GM19452 (cell line): ENCODE measurements around the gene CMSS1.

Source experiments
- ATAC-seq: cut with Tn5 transposase; IDR thresholded peaks from one replicate; pipeline ENCODE4 v1.9.1; 2021; ENCODE audit not compliant: unreplicated experiment

Gene CMSS1

DNA sequence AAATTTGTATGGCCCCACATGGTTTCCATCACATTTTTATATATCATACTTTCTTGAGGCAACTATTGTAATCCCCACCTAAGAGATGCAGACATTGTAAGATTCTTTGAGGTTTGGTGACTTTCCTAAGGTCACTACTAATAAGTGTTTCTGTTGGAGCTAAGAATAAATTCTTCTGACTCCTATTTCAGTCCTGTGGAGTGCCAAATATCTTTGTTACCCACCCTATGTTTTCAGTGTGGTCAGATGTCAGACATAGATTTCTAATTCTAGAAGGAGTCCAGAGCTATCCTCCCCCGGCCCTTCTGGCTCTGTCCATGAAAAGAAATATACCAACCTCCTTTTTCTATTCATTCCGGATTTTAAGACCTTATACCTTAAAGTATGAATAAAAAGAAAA lies 342.9 kb downstream of the CMSS1 start:
- ATAC-seq, result no peak

DNA sequence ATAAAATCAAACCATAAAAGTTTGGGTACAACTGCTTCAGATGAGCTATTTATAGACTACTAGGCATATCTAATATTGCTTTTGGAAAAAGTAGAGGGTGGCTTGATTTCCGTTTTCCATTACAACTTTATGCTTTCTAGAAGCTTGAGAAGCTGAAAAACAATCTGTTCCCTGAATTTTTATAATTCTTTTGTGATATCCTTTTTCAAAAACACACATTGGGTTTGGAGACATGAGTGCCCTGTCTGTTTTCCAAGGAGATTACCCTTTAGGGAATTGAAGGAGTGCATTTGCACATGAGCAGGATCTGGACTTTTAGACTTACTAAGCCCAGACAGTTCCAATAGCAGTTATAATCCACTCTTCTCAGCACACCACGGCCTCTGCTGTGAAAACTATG lies 346.1 kb downstream of the CMSS1 start:
- no peak for ATAC-seq

GRCh38 chr3:100164743-100165142 lies 347.1 kb downstream of the CMSS1 start:
- ATAC-seq, result no peak

- ATAC-seq, result no peak
Measured at GRCh38 chr3:100165926-100166550, 348.4 kb downstream of the CMSS1 start.

- ATAC-seq, result no peak
Measured at GRCh38 chr3:100169201-100169920, 351.7 kb downstream of the CMSS1 start.

- no peak for ATAC-seq
Measured at GRCh38 chr3:100170486-100170885, 352.8 kb downstream of the CMSS1 start.

- no peak for ATAC-seq
Measured at GRCh38 chr3:100171211-100171914, 353.7 kb downstream of the CMSS1 start.

- no peak for ATAC-seq
Measured at GRCh38 chr3:100173961-100174360, 356.3 kb downstream of the CMSS1 start.

GRCh38 chr3:100175637-100176280 lies 358.1 kb downstream of the CMSS1 start:
- ATAC-seq, result no peak

DNA sequence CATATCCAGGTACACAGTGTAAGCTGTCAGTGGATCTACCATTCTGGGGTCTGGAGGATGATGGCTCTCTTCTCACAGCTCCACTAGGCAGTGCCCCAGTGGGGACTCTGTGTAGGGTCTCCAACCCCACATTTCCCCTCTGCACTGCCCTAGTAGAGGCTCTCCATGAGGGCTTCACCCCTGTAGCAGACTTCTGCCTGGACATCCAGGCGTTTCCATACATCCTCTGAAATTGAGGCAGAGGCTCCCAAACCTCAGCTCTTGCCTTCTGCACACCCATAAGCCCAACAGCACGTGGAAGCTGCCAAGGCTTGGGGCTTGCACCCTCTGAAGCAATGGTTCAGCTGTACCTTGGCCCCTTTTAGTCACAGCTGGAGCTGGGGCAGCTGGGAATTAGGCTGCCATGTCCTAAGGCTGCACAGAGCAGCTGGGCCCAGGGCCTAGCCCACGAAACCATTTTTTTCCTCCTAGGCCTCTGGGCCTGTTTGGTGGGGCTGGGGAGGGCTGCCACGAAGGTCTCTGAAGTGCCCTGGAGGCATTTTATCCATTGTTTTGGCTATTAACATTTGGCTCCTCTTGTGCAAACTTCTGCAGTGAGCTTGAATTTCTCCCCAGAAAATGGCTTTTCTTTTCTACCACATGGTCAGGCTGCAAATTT lies 362.2 kb downstream of the CMSS1 start:
- no peak for ATAC-seq

- ATAC-seq, result no peak
Measured at GRCh38 chr3:100183608-100184125, 366.0 kb downstream of the CMSS1 start.

DNA sequence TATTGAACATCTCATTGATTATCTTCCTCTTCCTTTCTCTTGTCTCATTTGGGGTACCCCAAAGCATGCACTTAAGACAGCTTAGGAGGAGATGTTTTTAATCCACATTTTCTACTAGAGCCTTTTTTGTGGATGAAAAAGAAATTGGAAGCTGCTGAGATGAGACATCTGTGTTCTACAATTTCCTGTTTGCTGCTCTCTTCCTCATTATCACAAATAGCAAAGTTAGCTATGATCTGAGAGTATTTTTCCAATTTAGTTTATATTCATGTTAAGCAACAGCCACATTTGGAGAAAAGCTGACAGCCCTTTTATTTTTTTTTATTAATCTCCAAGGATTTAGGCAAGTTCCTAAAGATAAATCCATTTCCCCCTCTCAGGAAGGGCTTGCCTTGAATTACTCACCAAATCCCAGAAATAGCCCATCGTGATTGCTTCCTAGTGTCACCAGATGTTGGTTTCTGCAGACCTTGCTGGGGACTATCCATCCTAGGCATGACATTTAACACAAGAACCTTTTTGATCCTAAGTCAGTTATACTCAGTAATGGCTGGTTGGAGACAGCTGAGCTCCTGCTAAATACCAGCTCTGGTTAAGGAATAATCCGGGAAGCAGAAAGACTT lies 367.4 kb downstream of the CMSS1 start:
- no peak for ATAC-seq

DNA sequence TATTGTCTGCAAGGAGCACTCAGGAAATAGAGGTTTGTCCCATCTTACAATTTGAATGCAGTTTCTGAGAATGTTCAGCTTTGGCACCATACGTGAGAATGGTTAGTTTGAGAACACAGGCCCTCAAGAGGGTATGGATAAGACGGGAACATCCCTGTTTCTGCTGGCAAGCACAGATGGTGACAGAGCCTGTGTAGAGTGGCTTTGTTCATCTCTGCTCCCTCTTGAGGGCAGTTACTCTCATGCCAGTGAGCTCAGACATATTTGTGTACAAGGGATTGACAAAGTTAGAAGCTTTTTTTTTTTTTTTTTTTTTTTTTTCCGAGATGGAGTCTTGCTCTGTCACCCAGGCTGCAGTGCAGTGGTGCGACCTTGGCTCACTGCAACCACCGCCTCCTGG lies 368.2 kb downstream of the CMSS1 start:
- no peak for ATAC-seq

DNA sequence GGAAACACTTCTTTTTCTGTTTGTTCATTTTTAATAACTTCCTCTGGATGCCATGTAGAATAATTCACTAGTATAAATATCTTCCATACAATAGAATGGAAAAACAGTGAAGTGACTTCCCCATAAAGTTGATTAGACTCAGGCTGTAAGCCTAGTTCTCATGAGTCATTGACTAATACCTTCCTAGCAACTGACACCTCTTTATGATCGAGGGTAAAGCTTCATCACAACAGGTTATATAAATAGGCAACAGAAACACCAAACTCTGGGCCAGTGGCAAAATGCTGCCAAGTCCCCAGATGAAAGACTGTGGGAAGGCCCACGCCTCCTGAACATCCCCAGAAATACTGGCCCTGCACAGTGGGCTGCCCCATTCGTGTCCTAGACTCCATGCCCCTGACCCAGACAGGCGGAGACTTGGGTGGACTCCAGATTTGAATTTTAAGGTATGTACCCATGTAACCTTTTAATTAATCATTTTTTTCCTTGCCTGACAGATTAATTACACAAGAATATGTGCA lies 371.8 kb downstream of the CMSS1 start:
- ATAC-seq, result no peak

- ATAC-seq, result no peak
Measured at GRCh38 chr3:100195375-100195774, 377.7 kb downstream of the CMSS1 start.

- ATAC-seq, result no peak
Measured at GRCh38 chr3:100197876-100198275, 380.2 kb downstream of the CMSS1 start.

DNA sequence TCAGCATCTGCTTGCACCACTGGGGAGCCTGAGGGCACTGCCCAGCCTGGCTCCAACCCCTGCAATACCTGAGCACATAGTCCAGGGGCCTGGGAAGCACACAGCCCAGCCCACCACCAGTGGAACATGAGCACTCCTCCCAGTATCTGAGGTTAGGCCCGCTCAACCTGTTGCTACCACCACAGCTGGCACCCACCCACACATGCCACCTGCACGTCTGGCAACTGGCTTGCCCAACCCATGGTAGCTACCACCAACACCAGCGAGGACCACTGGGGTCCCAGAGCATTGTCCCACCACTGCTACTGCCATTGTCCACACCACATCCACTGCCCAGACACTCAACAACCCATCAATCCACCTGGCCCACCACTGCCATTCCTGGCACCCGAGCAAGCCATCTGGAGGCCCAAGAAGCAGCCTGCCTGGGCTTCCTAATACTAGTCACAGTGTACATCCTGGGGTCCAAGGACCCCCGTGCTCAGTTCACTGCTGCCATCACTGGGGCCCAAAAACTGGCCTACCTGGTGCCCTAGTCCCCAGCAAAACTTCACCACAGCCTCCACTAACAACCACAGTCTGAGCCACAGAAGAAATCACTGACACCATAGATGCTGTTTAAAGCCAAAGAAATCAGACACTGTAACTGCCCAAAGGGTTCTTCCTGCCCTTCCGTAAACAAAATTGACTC lies 381.1 kb downstream of the CMSS1 start:
- no peak for ATAC-seq

- ATAC-seq, result no peak
Measured at GRCh38 chr3:100205171-100205570, 387.5 kb downstream of the CMSS1 start.

DNA sequence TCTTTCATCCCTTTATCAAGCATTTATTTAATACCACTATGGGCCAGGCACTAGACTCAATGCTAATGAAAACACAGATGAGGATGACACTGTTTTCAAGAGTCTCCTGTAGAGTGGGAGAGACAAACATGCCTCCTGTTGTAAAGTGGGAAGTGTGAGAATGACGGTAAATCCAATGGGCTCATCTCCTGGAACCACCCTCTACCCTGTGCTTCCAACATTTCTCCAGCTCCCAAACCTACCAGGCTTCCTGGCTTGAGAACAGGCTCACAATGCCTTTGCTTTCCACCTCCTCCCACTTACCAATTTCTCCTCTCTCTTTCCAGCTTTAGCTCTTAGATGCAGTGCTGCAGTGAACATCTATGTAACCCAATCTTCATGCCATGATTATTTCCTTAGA lies 389.0 kb downstream of the CMSS1 start:
- no peak for ATAC-seq

GRCh38 chr3:100207886-100208285 lies 390.2 kb downstream of the CMSS1 start:
- no peak for ATAC-seq
